ENCODE measurements around the gene BDNF.
"Not testable (repeated sequence)": the region's sequence is repeated elsewhere in the genome, so short reads cannot be mapped to it uniquely, and the experiment has no call there.

Gene BDNF

DNA sequence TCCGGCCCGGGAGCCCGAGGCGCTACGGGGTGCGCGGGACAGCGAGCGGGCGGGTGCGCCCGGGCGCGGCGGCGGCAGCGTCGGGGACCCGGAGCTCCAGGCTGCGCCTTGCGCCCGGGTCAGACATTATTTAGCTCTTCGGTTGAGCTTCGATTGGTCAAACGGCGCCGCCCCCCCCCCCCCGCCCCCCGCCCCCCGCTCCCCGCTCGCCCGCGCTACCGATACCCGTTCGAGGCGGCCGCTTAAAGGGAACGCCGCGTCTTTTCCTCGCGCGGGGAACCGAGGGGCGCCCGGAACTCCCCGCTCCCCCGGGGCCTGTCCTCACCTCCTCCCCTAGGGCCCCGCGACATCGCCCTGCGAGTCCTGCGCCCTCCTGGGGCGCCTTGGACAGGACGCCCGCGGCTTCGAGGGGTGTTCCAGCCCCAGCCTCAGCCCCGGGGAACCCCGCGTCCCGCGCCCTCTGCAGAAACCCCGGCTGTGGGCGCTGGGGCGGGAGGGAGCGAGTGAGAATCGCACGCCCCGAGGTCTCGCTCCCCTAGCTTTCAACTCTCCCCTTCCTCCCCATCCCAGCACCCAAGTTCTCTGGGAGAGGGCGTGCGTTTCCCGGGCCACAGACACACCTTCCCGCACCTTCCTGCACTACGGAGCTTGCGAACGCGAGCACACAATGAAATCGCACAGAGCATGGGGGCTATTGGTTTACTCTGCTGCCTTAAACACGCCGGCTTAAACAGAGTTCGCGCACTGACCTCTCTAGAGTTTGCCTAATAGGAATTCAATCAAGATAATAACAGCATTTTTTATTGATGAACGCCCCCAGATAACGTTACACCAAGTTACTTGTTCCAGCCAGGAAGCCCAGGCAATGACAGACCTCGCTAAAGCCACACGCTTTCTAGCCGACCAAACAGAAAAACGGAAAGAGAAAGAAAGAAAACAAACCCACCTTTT lies at the start of gene BDNF:
Gene BDNF, minus strand, starts transcription at position 105 of the 951 bp plus-strand sequence. CDS start 41,891 bp downstream, outside the sequence.
- peak; percentile 59 for DNase-seq (ENCODE audit: low spot score)

DNA sequence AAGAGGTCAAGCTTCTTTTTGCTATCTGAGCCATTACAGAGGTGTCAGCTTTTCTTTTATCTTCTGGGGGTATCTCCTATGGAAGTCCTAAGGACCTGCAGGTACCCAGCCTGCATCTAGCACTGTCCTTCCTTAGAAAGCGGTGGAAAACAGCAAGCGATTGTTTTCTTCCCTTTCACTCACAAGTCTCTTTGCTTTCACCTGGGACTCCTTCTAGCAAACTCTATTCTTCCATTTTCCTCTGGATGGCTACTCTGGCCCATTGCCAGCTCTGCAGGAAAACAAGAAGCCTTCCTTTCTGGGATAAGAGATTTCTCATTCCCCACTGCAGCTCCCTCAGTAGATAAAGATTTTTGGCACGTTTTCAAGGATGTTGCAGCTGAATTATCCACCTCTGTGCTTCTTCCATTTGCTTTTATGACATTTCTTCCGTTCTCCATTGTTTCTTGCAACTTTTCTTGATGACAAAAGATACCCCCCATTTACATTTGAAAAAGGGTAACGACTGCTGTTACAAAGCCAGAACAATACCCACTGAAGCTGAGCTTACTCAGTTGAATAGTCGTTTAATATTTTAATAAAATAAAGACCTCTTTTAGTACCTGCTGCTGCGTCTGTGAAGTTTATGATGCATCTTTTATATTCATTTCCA lies 40.2 kb upstream of the BDNF start:
- DNase-seq (ENCODE audit: low spot score), result no peak

DNA sequence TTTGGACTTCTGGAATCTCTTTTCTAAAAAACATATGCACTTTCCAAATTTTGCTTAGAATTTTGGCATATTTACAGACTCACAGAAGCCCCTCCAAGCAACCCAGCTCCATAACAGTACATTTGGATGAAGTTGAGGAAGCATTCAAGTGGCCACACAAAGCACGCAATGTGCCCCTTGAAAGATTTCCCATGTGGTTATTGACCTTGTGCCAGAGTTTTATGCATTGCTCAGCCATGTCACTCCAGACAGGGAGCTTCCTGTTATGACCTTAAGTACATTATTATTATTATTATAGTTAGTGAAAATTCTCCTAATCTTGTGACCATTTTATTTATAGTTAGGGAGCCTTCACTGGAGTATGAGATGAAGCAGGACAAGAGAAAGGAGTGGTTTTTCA lies 35.0 kb upstream of the BDNF start:
- no peak for DNase-seq (ENCODE audit: low spot score)

DNA sequence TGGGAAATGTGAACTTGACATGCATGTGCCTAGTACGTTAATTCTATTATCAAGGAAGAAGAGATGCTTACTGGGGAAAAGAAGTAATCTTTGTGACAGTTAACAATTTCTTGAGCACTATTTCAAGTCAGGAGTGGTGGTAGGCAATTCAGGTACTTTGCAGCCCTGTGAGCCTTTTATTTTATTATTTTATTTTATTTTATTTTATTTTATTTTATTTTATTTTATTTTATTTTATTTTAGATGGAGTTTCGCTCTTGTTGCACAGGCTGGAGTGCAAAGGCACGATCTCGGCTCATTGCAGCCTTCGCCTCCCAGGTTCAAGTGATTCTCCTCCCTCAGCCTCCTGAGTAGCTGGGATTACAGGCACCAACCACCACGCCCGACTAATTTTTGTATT lies 31.5 kb upstream of the BDNF start:
- not testable (repeated sequence) for DNase-seq (ENCODE audit: low spot score)

DNA sequence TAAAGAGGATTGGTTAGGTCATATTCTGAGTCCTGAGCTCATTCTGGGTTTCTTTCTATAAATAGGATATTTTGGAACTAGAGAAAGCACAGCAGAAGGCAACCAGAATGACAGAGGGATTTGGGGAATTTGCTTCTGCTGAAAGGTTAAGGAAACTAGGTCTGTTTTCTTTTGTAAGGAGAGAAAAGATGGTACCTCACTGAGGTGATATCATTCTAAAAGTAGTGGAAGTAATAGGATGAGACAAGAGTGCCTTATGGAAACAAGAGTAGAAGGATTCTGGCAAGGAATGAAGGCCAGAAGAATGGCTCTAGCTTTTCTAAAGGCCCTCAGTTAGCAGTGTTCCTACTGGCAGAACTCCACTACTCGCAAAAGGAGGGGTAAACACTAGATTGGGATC lies 26.7 kb upstream of the BDNF start:
- no peak for DNase-seq (ENCODE audit: low spot score)

DNA sequence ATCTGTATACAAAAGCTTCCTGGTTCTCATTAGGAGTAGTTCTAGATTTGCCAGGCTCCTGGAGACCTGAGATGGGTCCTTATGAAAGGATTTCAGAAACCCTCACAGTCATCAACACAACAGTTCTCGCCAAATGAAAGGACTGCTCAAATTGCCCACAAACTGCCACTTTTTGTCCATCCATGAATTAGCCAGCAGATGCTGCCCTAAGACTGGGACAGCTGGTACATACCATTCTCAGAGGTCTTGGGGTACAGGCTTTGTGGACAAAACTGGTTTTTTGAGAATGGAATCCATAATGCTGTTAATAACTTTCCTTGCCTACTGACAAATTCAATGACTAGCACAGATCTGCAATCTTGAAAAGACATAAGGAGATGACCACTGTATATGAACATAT lies 23.4 kb upstream of the BDNF start:
- no peak for DNase-seq (ENCODE audit: low spot score)

DNA sequence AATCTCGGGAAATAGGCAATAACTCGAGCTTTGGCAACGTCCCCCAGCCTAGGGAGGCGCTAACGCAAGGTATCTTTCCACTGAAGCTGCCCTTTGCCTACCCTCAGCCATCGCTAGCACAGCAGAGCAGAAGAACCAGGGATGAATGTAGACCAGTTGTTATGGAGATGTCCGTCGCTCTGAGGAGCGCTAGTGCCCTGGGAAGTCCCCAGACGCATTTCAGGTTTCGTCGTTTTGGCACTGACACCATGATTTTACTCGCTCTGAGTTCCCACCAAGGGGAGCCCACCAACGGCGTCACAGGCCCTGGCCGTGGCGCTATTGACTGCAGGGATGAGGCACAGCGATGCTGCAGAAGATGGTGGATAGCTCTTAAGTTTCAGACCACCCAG lies 22.7 kb upstream of the BDNF start:
- no peak for DNase-seq (ENCODE audit: low spot score)

DNA sequence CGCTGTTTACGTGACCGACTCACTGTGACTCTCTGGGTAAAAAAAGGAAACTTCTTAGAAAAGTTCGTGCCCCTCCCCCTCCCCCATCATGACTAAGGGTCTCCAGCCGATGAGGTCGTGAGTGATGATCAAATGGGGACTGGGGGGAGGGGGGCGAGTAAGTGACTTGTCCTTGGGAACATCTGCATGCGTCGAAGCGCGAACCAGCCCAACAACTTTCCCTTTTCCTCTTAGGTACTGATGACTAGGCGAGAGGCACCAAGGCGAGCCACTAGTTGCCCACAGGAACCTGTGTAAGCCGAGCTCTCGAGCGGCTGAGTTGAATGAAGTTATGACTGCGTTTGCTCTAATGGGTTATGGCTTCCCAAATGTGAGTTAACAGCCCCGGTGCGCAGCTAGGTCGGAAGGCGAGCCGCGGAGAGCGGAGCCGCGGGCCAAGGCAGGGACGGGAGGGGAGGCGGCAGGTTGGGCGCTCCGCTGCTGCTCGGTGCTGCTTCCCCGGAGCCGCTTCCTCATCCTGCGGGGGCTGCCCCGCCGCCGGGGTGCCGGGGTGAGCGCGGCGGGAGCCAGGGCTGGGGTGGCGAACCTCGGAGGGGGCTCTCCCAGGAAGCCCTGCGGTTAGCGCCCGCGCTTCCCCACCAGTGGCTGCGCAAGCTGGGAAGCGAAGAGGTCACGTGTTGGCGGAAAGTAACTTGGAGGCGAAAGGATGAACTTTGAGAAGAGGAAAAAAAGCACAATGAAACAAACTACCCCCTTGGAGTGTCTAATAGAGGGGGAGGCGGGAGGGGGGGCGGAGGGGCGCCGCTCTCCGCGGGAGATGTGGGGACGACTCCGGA lies 22.1 kb upstream of the BDNF start:
- DNase-seq (ENCODE audit: low spot score), result no peak

DNA sequence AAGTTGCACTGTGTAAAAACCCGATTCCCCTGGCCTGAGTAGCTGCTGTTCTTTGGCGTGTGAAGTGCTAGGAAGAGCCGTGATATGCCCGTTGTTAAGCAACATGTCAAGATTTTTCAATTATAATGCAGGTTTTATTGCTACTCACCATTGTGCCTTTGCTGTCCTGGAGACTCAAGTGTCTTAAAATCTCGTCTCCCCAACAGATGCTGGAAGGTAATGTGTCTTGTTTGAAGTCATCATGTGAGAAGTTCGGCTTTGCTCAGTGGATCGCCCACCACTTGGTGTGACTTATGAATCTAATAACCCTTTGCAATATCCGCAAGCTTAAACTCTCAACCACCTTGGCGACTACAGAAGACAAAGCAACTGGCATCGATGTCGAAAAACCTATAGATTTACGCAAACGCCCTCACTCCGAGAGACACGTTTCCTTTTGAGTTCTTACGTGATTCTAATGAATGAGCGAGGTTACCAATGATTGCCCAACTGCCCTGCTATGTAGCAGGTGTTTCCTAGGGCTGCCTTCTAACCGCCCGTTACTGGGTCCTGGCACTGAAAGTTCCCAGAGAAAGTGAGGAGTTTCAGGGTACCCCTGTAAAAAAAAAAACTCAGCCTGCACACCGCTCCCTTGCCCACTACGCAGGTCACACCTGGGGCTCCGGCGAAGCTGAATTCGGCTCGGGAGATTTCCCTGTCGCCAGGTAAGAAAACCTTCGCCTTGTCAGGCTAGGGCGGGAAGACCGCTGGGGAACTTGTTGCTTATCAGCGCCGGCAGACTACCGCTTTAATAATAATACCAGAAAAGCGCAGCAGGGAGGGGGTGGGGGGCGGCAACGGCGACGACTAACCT lies 21.2 kb upstream of the BDNF start:
- DNase-seq (ENCODE audit: low spot score), result no peak

DNA sequence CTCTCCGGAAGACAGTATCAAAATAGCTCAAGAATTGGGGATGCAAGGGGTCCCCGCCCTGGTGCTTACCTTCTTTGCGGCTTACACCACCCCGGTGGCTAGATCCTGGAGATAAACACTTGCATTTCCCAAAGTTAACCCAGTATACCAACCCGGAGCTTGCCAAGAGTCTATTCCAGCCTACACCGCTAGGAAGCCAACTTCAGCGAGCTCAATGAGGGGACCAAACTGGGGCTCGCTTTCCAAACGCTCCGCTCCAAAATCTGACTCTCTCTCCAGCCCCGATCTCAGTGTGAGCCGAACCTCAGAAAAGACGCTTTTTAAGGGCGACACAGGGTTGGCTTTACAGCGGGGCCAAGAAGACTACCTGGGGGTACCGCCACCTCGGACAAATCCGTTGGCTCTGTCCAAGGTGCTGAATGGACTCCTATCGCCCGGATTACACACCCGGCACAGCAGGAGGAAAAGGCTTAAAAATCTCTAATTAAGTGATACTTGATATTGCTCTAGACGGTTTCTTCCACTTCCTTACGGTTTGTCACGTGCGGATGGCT lies 20.1 kb upstream of the BDNF start:
- peak; percentile 81 for DNase-seq (ENCODE audit: low spot score)

DNA sequence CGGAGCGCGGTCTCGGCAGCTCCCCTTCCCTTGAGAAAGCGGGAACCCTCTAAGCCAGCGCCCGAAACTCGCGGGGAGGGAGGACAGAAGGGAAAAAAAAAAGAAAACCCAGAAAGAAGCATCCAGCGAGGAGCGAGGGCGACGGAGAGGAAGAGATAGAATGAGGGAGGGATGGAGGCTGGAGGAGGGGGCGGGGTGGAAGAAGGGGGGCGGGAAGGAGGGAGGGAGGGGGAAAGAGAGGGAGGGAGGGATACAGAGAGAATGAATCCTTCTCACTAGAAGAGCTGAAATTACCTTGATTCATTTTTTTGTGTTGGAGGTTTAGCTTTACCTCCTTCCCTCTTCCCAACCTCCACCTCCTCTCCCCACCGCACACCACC lies 19.3 kb upstream of the BDNF start:
- no peak for DNase-seq (ENCODE audit: low spot score)

DNA sequence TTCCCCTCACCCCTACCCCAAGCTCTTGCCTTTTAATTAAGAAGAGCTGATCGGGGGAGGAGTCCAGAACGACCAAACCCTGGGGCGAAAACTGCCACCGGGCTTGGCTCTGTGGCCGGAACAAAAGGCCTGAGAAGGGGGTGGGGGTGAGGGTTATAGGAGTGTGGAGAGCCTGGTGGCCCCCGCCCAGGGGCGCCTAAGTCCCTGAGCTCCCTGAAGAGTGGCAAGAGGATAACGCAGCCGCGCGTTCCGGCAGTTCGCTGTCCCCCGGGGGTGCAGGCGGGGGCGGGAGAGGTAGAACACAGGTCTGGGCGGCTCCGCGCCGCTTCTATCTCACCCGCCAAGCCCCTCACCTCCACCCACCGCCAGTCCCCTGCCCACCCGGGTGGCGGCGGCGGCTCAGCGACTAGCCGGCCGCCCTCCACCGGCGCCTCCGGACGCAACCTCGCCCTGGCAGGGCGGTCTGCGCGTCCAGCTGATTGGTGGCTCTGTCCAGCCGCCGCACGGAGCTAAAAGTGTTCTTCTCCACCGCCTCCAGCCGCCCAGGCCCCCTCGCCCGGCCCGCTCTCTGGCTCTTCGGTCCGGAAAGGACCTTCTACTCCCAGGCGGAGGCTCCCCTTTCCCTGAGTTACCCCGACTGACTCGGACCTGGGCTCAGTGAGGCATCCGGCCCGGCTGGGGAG lies 18.7 kb upstream of the BDNF start:
- DNase-seq (ENCODE audit: low spot score), result no peak

DNA sequence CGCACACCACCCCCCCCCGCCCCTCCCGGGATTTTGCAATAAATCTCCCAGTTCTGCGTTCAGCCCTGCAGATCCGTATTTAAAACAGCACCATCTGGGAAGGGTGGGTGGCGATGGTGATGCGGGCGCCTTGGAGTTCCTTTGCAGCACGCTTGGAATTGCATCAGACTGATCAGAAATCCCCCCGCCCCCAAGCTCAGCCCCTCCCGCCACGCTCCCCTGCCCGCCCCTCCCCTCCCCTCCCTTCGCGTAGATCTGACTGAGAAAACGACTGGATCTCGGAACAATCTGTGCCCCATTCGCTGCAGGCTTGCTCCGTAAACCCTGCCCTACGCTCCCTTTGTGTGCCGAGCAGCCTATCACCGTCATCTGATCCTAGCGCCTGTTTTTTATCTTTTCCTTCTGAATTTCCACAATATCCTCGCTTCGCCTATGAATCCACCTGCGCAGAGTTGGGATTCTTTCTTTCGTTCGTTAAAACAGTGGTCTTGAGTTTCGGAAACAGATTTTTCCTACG lies 18.1 kb upstream of the BDNF start:
- no peak for DNase-seq (ENCODE audit: low spot score)

DNA sequence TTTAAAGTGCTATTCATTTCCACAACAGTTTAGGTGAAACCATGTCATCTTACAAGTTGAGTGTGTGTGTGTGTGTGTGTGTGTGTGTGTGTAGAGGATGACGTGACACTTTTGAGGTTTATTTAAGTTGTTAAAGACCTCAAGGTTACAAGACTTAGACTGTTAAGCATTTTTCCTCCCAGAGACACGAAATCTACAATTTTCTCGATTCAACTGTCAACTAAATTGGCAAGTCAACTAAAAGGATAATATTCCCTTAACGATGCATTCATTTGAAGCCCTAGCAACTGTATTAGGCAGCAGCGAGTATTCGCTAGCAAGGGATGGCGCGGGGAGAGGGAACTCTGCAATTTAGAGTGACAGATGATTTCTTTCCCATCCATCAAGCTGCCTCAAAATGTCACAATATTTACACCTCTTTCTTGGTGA lies 17.6 kb upstream of the BDNF start:
- no peak for DNase-seq (ENCODE audit: low spot score)

DNA sequence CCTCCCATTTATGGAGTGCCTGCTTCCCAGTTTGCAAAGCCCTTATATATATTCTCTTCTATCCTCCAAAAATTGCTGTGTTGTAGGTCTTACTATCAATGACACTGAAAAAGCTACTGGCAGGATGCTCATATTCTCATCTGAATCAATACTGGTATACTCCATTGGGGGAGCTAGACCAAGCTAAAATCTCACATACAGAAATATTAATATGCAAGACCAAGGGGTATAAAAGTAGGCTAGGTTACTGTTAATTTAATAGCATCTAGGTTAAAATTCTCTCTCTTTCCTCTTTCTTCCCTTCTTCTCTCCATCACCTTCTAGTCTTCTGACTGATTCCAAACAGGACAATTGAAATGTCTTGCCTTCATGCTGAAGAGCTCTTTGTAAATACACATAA lies 17.1 kb upstream of the BDNF start:
- no peak for DNase-seq (ENCODE audit: low spot score)

DNA sequence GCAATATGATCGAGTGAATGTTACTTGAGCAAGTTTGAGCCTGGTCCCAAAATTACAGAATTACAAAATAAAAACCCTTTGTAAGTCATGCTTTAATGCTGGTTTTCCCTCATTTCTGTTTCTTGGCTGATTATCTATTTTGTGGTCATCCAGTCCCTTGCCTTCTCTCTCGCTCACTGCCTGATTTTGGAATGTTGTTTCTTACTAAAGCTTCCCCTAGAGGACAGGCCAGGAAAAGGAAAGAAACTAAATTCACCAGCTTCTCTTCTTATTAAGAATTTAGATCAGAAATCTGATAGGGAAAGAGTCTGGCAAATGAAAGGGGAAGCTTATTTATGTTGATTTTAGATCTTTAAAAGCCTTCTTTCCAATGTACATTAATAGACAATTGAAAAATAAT lies 16.6 kb upstream of the BDNF start:
- no peak for DNase-seq (ENCODE audit: low spot score)

DNA sequence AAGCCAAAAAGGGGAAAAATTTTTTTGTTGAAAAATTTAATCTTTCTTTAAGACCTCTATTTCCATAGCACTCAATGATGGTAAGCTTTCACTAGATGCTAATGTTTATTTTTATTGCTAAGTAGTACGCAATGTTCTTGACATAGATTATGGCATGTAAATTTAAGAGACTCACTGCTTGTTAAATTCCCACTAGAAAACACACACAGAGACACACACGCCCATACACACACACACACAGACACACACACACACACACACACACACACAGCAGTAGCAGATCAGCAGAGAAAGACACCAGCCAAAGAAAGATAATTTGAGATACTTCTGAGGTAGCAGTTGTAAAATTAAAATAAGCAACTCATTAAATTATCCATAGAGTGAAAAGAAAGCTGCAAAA lies 16.0 kb upstream of the BDNF start:
- no peak for DNase-seq (ENCODE audit: low spot score)

DNA sequence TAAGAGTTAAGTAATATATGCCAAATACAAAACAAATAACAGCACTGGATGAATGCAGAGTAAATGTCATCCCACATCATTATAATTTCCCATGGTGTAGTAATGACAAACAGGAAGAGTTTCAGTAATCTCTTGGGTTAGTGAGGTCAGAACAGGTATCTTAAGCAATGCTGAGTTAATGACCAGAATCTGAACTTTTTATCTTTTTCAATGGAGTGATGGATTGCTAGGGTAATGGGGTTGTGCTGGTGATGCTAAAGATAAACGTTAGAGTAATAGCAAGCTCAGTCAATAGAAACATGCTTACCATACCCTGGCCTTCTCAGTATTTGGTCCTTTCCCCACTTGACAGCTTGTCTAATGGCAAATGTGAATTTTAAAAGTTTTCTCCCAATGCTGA lies 11.5 kb upstream of the BDNF start:
- no peak for DNase-seq (ENCODE audit: low spot score)

DNA sequence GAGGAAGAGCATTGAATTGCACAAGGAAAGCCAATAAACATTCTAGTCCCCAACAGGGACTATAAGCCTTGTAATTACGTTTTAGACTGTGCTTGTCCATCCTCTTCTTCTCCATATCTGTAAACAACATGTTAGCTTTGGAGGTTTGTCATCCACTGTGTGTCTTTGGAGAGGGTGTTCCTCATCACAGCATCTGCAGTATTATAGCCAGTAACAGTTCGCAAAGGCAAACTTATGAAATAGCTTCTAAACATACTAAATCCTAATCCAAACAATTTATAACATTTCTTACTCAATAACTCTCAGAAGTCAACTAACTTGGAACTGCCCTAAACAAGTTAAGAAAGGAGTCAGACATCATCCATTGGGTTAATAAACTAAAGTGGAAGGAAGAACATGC lies 10.3 kb upstream of the BDNF start:
- DNase-seq (ENCODE audit: low spot score), result no peak

DNA sequence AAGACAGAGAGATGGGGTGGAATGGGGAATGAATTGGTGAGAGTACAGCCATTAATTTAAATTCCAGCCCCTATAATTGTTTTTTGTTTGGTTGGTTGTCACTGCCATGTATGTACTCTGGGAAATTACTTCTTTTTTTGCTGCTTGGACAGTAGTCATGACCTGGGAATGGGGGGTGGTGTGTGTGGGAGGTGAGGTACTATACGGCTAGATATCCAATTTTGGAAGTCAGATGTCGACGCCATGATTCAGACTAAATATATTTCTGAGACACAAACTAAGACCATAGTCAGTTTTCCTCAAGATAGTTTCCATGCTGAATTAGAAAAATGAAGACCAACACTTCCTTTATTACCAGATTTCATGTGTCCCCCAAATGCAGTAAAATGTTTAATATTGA lies 7.4 kb upstream of the BDNF start:
- no peak for DNase-seq (ENCODE audit: low spot score)
